ENCODE measurements around the gene SH3BP2.
A peak's percentile ranks its signal among the peaks of the same experiment; 100 is the strongest.

The SH3BP2 gene, protein sequence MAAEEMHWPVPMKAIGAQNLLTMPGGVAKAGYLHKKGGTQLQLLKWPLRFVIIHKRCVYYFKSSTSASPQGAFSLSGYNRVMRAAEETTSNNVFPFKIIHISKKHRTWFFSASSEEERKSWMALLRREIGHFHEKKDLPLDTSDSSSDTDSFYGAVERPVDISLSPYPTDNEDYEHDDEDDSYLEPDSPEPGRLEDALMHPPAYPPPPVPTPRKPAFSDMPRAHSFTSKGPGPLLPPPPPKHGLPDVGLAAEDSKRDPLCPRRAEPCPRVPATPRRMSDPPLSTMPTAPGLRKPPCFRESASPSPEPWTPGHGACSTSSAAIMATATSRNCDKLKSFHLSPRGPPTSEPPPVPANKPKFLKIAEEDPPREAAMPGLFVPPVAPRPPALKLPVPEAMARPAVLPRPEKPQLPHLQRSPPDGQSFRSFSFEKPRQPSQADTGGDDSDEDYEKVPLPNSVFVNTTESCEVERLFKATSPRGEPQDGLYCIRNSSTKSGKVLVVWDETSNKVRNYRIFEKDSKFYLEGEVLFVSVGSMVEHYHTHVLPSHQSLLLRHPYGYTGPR

DNA sequence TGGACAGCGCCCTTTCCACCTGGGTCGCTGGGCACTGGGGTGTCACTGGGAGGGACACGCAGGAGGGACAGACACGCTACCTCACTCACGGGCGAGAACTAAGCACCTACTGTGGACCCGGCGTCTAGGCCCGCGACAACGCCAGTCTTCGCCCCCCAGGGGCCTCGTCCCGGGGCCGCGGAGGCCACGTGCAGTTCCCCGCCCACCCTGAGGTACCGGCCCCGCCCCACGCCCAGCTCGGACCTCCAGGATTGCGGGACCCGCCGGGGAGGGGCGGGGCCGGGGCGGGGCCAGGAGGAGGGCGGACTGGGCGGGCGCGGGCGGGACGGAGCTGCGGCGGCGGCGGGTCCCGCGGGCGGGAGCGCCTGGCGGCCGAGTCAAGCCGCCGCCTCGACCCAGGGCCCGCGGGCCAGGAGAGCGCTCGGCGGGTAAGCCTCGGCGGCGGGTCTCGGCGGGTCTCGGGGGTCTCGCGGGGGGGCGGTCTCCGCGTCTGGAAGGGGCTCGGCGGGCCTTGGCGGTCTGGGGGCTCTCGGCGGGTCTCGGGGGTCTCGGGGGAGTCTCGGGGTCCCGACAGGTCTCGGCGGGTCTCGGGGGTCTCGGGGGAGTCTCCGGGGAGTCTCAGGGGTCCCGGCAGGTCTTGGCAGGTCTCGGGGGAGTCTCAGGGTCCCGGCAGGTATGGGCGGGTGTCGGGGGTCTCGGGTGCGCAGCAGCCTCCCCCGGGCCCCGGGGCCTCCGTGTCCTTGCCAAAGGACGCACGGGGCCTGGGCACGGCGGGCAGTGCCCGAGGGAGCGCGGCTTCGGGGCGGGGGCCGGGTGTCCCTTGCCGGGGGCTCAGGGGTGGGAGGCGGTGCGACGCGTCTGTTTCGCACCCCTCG is at the start of gene SH3BP2:
Gene SH3BP2, plus strand, starts transcription at position 375 of the 875 bp plus-strand sequence. CDS start 27,533 bp downstream, outside the sequence.
- DNase-seq (ENCODE audit: low read depth in 2 of 2): no peak

DNA sequence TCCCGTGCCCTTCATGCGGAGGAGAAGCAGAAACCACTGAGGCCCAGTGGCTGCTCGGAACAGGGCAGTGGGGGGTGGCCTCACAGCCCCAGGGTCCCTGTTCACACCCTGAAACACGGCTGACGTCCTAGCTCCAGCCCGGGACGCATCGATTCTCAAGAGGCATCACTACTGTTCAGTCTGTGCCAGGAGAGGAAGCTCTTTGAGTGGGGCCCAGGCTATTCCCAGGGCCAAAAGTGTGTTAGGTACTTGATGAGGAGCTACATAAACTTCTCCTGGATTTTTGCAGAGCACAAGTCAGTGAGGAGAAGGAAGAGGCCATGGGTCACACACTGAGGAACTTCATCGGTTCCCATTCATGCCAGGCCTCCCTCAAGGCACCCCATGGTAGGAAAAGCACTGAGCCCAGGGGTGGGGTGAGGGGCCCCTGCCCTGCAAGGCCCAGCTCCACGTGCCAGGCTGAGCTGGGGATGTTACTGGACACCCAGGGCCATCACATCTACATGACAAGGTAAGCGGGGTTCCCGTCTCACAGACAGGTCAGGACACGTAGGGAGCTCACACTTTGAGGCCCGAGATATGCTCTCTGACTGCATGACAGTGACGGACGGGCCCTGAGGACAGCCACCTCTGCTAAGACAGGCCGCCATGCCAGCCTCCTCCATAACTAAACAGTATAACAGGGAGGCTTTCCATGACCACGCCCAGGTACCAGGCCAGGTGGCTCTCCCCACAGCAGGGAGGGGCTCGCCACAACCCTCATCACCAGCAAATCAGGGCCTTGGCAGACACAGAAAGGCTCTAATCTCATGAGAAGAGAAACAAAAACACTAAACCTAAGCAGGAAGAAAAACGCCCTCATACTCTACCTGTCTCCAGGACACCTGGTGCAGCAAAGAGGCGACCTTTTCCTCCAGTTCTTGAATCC is 49.1 kb upstream of the SH3BP2 start:
- DNase-seq (ENCODE audit: low read depth in 2 of 2): no peak

DNA sequence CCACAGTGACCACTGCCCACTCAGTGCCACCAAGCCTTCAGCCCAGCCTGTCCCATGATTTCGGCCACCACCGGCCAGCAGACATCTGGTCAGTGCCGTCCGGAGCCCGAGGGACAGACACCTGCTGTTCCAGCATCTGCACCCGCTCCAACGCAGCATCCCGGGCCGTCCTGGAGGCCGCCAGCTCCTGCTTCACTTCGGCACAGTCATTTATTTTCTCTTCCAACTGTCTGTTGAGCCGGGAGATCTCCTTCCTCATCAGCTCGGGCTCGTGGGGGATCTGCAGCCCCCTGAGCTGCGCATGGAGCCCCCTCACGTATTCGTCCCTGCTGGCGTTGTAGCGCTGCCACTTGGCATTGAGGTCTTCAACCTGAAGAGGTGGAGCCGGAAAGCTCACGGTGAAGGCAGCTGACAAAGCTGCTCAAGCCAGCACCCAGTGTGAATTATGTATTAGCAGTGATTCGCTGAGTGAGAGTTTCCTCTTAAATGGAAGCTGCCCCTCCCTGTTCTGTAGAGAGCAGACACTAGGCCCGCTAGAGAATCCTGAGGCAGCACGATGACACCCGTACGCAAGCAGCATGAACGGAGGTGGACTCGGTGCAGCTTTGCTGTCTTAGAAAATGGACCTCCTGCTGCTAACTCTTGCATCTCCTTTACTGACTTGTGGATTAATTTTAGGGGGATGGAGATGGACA is 48.2 kb upstream of the SH3BP2 start:
- no peak for DNase-seq (ENCODE audit: low read depth in 2 of 2)

DNA sequence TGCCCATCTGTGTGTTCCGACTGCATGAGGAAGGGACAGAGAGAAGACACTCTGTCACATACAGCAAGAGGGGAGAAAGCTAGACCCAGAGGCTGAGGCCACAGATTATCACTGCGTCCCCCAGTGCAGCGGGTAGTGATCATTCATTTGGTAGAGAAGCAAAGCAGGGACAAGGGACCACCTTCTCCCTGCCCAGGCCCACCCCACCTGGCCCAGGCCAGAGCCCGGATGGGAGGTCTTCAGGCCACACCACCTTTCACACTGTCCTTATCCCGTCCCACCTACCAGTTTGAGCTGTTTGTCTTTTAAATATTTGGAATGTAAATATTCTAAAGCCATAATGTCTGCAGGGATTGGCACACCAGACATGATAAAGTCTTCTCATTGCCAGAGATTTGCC is 47.4 kb upstream of the SH3BP2 start:
- no peak for DNase-seq (ENCODE audit: low read depth in 2 of 2)

DNA sequence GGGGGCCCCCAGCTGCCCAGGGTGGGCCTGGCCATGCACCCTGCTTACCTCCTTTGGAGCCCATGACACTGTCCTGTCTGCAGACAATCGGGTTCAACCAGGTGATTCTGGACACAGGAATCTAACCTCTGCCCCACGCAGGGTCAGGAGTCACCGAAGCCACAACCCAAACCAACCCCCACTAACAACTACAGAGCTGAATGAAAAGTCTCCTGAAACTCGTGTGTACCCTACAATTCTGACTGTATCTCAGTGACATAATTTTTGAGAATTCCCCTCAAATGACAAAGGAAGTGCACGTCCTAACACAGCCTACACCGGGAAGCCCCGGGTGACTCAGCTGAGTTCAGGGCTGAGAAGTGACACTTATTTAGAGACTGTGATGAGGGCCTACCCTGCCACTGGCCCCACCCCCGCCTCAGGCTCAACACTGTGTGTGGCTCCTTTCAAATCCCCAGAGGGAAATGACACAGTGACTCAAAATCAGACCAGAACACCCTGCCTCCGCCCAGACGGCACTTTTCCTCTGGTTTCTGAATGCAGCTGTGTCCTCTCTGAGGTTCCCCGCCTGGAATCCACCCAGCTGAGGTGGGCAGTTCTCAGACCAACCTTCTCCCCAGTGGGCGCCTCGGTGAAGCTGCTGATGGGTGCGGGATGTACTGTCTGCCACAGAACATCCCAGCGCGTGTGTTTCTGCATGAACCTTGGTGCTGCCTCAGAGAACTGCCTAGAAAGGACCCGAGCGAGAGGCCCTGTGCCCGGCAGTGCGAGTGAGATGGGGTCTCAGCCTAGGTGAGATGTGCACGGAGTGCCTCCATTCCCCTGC is 46.7 kb upstream of the SH3BP2 start:
- peak; percentile 76 to 86 for DNase-seq (ENCODE audit: low read depth in 2 of 2)

DNA sequence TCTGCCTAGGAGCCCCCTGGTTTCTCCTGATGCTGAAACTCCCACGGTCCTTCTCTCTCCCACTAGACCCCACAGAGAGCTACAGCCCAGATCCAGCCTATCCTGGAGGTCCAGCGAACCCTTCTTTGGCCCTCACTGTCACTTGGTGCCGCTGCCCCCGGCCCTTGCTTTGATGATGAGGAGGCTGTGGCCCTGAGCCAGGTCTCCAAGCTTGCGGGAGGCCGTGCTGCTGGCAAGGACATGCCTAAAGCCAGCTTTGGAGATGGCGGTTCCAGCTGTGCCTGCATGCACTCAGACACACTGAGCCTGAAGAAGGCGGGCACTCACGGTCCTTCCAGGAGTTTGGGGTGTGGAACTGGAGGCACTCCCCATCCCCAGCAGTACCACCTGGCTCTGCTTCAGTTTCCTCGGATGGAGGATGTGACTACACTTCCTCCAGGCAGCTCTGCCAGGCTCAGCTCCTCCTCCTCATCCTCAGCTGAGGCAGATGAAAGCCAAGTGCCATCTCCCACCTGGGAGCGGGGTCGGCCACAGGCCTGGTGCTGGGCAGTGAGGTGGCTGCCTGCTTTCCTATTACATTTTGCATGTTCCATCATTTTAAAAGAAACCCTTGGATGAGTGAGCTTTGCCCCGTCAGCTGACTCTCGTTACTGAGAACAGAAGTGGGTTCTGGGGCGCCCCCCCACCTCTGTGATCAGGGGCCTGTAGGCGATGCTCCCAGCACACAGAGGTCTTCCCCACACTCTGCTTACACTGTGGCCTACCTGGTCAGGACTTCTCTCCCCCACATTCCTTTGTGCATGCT is 45.8 kb upstream of the SH3BP2 start:
- DNase-seq (ENCODE audit: low read depth in 2 of 2): no peak

DNA sequence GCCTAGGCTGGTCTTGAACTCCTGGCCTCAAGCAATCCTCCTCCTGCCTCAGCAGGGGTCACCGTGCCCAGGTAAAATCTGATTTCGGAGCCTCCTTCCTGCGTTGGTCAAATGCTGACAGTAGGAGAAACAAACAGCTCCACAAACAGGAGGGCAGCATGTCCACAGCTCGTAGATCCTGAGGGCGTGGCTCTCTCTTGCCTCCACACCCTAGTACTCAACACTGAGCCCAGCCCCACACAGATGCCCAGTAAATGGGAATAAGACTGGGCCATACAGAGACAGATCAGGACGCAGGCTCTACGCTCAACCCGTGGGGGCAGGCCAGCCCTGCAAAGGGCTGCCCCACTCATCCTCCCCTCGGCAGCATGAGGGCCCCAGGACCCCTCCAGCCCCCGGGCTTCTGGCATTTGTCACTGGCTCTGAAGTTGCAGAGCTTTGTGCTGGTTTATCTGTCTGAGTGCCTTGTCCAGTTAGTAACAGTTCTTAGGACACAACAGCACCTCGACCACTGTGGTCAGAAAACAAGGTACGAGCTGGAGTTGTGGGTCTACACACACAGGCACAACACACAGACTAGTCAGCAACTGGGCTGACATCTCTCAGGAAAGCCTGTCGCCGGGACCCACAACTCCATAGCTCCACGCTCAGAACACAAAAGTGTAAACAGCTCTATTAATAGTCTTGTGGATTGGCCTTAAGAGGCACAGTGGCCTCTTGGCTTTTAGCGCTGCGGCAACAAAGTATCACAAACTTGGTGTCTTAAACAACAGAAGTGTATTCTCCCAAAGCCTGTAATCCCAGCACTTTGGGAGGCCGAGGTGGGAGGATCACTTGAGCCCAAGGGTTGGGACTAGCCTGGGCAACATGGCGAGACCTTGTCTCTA is 41.9 kb upstream of the SH3BP2 start:
- DNase-seq (ENCODE audit: low read depth in 2 of 2): no peak

DNA sequence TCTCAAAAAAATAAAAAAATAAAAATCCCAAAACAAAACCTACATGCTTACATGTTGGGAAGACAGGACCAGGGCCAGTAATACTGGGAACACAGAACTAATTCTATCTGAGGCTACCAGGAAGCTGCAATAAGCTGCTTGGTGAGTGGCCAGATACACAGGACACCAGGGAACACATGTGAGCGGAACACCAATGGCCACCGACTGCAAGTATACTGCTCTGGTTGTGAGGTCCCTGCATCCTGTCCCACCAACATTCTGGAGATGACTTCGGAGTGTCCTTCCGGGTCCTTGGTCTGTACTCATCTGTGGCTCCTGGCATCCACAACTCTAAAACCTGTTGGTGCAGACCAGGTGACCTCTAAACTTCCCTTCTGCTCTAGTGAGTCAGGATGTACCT is 39.4 kb upstream of the SH3BP2 start:
- no peak for DNase-seq (ENCODE audit: low read depth in 2 of 2)

DNA sequence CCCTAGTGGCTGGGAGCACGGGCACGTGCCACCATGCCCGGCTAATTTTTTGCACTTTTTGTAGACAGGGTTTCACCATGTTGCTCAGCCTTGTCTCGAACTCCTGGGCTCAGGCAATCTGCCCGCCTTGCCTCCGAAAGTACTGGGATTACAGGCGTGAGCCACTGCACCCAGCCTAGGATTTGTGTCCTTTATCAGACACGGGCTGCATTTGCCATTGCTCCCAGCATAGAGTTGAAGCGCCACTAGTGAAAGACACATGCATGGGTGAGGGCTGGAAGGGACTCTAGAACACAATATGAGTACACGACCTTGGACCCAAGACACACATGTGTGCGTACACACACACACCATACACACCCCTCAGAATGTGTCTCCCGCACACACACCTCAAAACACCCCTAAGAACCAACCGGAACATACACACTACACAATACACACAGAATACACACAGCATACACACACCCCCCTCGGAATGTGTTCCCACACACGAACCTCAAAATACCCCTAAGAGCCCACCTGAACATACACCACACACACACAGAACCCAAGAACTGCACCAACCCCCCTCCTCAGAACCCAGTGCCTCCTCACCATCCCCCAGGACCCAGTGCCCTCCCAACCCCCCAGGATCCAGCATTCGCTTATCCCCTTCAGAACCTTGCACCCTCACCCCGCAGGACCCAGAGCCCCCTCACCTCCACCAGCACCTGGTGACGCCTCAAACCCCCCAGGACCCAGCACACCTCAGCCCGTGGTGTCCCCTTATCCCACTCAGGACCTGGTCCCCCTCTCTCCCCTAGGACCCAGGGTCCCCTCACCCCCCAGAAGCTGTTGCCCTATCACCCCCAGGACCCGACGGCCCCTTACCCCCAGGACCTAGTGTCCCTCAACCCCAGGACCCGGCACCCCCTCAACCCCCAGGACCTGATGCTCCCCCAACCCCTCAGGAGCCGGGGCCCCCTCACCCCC is 37.8 kb upstream of the SH3BP2 start:
- no peak for DNase-seq (ENCODE audit: low read depth in 2 of 2)

DNA sequence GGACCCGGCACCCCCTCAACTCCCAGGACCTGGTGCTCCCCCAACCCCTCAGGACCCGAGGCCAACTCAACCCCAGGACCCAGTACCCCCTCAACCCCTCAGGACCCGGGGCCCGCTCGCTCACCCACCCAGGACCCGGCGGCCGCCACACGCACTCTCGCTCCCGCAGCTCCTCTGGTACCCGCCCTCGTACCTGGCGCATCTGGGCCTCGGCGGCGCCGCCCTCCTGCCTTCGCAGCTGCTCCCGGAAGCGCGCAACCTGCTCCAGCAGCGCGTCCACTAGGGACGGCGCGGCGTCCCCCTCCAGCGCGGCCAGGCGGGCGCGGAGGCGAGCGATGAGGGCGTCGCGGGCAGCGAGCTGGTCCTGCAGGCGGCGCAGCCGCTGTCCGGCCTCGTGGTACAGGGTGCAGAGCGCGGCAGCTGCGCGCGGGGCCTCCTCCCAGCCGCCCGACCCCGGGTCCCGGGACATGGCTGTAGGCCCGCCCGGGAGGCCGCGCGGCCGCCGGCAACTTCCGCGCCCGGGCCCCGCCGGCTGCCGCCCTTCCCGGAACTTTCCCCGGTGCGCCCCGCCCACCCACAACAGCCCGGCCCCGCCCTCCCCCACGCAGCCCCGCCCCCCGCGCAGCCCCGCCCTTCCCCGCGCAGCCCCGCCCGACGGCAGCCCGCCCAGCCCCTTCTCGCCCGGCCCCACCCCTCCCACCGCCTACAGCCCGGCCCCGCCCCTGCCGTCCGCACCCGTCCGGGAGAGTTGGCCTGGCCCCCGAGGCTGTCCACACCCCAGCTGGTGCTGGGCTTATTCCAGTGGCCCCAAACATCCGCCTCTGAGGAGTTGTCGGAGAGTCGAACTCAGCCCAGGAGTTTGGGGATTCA is 36.8 kb upstream of the SH3BP2 start, which contains the start of gene TNIP2:
Gene TNIP2, minus strand, starts transcription at position 516 of the 870 bp plus-strand sequence. Its CDS starts 47 bp downstream, at position 469.
- peak; percentile 41 to 49 for DNase-seq (ENCODE audit: low read depth in 2 of 2)

DNA sequence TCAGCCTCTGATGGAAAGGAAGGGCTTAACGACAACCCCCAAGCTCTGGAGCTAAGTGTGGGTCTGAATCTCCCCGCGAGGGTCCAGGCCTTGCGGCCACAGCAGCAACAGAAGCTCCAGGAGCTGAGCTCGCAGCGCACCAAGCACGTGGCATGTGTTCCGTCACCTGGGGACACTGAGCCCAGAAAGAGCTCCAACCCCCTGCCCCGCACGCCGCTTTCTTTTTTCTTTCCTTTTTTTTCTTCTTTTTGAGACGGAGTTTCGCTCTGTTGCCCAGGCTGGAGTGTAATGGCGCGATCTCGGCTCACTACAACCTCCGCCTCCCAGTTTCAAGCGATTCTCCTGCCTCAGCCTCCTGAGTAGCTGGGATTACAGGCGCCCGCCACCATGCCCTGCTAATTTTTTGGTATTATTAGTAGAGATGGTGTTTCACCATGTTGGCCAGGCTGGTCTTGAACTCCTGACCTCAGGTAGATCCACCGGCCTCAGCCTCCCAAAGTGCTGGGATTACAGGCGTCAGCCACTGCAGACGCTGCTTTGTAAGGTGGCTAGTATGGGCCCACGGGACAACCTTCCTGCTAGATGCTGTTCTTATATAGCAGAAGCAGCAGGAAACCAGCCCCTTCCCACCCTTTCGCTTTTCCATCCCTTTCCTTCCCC is 36.1 kb upstream of the SH3BP2 start:
- DNase-seq (ENCODE audit: low read depth in 2 of 2): no peak

DNA sequence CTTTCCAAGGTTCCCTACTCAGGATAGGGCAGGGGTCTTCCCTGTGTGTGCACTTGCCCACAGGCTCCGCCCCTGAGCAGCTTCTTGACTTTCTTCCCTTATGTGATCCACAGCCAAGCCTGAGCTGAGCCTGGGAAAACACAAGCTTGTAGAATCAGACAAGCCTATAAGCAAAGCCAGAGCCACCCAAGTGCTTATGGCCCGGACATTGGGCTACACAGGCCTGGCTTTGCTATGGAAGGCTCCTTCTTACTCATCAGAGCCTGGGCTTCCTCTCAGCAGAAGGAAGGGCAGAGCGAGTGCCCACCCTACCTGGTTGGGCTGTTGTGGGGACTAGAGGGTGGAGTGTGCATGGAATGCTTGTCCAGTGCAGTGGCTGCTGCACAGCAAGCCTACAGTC is 35.5 kb upstream of the SH3BP2 start:
- no peak for DNase-seq (ENCODE audit: low read depth in 2 of 2)

DNA sequence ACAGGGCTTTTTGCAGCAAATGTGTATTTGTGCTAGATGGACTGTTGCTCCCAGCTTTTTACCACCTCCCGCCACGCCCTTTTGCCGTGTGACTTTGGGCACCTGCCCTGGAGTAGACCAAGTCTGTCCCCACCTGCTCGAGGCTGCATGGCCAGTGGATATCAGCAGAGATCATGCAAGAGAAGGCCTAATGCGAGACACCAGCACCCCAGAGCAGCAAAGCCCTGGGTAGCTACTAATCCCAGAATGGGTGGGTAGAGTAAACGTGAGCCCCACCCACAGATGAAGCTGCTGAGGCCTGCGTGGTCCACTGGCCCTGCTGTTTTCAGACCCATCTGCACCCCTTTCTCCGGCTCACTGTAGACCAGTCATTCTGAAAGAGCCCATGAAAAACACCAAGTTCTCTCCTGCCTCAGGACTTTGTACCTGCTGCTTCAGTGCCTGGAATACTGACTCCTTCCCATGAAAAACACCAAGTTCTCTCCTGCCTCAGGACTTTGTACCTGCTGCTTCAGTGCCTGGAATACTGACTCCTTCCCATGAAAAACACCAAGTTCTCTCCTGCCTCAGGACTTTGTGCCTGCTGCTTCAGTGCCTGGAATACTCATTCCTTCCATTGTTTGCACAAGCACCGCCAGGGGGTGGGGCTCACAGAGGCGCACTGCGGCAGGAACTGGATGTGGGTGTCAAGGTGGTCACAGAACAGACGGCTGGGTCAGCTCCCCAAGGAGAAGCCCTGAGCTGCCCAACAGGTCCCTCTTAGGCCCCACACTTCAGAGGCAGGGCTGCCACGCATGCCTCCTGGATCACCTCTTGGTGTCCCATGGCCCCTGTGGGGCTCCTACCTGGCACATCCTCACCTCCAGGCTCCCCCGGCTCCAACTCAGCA is 31.6 kb upstream of the SH3BP2 start:
- DNase-seq (ENCODE audit: low read depth in 2 of 2): no peak

DNA sequence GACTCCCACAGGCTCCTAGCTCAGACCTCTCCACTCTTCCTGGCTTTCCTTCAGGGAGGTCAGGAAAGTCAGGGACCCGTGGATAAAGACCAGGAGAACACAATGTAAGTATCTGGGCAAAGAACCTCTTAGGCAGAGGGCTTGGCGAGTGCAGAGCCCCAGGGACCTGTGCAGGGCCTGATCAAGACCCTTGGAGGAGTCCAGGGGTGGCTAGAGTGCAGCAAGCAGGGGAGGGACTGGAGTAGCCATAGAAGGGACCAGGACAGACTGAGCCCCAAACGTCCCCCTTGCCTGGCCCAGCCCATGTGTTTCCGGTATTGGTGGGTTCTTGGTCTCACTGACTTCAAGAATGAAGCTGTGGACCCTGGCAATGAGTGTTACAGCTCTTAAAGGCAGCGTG is 30.8 kb upstream of the SH3BP2 start:
- DNase-seq (ENCODE audit: low read depth in 2 of 2): no peak

Data from activated CD8-positive, alpha-beta memory T cell treated with anti-CD3 and anti-CD28 coated beads for 4 hours (primary cell).